ENCODE data around the gene ALAS1. TPM values are rescaled to one million over a fixed set of nuclear protein-coding genes. Genes with fewer than 3 reads are reported as not detected.

ALAS1 gene
- total RNA-seq, 1 experiment from 2014 or later, result 52.8 TPM

DNA sequence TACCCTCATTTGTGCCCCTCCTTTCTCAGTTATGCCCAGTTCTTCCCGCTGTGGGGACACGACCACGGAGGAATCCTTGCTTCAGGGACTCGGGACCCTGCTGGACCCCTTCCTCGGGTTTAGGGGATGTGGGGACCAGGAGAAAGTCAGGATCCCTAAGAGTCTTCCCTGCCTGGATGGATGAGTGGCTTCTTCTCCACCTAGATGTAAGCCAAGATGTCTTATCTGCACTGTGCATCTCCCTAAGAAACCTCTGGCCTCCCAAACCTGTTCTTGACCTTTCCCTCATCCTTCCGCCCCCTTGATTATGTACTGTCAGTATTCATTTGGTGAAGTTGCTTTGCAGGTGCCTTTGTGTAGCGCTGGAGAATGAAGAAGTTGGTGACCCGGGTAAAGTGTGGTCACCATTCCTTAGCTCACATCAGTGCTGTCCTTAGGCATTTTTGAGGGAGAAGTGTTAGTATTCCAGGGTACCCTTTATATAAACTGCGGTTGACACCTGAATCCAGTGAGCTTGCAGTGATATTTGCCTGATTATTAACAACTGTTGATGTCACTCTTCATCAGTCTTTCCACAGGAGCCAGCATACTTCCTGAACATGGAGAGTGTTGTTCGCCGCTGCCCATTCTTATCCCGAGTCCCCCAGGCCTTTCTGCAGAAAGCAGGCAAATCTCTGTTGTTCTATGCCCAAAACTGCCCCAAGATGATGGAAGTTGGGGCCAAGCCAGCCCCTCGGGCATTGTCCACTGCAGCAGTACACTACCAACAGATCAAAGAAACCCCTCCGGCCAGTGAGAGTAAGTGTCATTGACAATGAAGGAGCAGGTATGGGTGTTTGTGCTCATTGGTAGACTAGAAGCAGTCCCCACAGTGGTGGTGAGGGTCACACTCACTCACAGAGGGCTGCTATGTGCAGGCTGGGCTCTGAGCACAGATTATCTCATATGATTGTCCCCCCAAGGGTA, 966 bp downstream of the ALAS1 start:
- DNase-seq (ENCODE audit: low read depth), result no peak

DNA sequence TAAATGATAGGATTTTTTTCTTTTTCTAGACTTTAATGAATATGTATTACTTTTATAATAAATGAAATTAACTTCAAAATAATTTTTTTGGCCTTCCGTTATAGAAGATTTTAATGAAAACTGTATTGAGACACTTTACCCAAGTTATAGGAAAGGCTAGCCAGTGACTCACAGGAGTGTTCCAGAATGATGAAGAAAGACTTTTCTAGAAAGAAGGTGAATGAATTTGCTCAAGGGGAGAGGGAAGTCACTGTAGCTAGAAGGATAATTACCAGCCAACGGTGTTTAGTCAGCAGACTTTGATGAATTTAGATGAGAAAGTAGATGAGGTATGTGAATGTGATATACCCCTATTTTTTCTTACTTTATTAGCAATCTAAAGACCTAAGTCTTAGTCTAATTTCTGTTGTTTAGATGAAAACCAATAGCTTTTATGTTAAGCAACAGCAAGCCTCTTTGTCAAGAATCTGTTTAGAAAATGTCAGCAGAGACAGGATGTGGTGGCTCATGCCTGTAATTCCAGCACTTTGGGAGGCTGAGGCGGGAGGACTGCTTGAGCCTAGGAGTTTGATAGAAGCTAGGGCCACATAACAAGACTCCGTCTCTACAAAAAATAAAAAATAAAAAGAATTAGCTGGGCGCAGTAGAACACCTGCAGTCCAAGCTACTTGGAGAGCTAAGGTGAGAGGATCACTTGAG, 3.2 kb downstream of the ALAS1 start:
- DNase-seq (ENCODE audit: low read depth), result no peak

DNA sequence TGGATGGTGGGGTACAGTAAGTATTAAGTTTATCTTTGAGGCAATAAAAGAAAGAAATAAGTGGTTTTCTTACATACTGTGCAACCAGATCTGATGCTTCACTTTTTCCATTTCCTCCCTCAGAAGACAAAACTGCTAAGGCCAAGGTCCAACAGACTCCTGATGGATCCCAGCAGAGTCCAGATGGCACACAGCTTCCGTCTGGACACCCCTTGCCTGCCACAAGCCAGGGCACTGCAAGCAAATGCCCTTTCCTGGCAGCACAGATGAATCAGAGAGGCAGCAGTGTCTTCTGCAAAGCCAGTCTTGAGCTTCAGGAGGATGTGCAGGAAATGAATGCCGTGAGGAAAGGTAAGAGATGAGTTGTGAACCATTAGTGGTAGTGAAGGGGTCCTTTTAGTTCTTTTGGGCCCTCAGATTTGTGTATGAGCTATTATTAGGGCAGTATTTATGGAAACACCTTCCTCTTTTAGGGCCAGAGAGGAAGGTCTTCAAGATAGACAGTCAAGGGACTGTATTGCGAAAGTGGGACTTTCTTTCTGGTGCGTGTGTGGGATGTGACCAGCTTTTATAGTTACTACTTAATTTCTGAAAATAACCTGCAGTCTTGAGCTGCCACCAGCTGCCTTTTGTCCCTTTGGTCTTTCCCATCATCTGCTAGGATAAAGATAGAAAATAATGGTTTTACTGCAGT, 4.6 kb downstream of the ALAS1 start:
- no peak for DNase-seq (ENCODE audit: low read depth)

DNA sequence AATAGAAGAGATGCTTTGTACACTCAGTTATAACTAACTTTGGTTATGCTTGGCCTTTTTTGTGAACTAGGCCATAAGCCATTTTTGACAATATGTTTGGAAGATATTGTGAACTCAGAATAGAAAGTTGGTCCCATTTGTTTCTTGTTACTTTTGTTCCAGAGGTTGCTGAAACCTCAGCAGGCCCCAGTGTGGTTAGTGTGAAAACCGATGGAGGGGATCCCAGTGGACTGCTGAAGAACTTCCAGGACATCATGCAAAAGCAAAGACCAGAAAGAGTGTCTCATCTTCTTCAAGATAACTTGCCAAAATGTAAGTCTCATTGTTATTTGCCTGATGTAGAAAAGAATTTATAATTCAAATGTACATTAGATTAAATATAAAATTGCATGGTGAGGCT, 5.7 kb downstream of the ALAS1 start:
- DNase-seq (ENCODE audit: low read depth), result no peak

DNA sequence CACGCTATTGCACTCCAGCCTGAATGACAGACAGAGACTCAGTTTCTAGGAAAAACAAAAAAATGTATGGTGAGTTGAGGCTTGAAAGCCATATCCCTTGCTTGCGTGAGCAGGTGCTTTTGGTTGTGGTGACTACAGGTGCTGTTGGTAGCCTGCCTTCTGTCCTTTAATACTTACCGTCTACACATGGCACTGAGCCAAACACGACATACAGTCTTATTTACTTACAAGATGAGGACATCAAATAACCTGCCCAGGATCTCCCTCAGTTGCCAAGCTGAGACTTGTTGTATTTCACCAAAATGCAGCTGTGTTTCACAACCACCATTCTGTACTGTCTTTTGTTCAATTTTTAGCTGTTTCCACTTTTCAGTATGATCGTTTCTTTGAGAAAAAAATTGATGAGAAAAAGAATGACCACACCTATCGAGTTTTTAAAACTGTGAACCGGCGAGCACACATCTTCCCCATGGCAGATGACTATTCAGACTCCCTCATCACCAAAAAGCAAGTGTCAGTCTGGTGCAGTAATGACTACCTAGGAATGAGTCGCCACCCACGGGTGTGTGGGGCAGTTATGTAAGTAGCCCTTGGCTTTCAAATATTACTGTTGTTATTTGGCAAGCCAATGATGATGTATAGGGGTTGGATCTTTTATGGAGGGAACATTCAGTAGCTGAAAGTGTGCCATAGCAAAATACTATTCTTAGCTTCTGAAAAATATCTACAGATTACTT, 6.5 kb downstream of the ALAS1 start:
- DNase-seq (ENCODE audit: low read depth), result peak; percentile 24

DNA sequence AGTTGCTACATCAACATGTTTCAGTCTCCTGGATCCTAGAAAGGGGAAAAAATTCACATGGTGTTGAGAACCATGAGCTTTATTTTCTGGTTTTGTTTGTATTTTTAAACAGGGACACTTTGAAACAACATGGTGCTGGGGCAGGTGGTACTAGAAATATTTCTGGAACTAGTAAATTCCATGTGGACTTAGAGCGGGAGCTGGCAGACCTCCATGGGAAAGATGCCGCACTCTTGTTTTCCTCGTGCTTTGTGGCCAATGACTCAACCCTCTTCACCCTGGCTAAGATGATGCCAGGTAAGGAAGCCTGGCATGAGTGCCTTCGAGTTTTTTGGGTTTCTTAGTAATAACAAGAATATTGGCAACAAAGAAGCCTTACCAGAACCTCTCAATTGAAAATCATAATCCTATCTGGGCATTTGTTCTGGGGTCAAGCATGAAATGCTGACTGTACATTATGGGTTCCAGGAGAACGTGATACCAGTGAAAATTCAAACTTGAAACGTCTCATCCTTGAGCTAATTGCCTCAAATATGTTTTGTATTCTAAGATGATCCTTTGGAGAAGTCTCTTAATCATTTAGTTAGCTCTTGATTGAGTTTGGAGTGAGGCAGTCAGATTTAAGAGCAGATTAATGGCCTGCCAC, 7.9 kb downstream of the ALAS1 start:
- peak; percentile 79 for DNase-seq (ENCODE audit: low read depth)

DNA sequence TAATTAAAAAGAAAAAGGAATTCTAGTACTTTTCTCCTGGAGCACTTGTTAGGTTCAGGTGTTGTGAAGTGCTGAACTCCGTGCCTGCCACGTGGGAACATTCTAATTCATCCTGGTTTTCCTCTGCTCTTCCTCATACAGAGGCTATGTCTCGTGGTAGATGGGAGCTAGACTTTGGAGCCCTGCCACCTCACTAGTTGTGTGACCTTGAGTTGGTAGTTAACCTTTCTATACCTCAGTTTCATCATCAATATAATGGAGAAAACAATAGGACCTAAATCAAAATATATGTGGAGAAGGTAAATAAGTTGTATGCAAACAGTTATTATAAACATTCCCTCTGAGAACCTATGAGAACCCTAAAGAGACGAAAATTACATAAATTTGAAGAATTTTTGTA, 10.6 kb downstream of the ALAS1 start:
- no peak for DNase-seq (ENCODE audit: low read depth)

DNA sequence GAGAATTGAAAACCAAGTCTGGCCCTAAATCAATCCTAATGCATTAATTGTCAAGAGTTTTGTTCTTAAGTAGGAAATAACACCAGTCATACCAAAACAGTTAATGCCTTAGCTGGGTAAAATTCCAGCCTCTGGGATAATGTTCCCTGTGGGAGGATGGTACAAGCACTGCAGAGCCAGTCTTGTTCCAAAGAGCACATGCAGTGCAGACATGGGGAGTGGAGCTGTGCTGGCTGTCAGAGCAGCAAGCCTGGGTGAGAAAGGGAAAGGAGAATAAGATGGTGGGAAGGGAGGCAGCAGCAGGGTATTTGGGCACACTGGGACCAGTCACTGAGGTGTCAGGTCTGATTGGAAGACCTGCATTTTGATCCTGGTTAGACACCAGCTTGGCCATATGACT, 12.1 kb downstream of the ALAS1 start:
- no peak for DNase-seq (ENCODE audit: low read depth)

DNA sequence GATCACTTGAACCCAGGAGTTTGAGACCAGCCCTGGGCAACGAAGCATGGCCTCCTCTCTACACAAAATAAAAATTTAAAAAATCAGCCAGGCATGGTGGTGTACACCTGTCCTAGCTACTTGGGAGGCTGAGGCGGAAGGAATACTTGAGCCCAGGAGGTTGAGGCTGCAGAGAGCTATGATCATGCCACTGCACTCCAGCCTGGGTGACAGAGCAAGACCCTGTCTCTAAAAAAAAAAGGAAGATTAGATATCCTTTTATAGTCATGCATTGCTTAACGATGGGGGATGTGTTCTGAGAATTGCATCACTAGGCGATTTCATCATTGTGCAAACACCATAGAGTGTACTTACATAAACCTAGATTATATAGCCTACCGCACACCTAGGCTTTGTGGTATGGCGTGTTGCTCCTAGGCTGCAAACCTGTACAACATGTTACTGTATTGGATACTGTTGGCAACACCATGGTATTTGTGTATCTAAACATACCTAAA, 12.6 kb downstream of the ALAS1 start:
- no peak for DNase-seq (ENCODE audit: low read depth)

DNA sequence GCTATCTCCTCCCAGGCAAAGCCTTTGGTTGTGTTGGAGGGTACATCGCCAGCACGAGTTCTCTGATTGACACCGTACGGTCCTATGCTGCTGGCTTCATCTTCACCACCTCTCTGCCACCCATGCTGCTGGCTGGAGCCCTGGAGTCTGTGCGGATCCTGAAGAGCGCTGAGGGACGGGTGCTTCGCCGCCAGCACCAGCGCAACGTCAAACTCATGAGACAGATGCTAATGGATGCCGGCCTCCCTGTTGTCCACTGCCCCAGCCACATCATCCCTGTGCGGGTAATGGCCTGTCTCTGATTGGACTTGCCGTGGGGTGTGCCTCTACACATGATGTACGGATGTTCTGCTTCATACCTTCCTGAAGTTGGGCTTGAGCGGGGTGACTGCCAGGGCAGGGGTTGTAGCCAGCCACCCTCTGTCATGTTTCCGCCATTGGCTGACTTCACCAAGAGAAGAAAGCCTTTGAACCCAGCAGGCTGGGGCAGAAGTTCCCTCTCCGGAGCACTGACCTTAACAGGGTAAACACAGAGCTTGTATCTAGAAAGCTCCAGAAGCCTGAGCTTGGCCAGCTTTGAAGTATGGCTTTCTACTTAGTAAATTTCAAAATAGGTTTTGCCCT, 13.4 kb downstream of the ALAS1 start:
- DNase-seq (ENCODE audit: low read depth), result no peak

DNA sequence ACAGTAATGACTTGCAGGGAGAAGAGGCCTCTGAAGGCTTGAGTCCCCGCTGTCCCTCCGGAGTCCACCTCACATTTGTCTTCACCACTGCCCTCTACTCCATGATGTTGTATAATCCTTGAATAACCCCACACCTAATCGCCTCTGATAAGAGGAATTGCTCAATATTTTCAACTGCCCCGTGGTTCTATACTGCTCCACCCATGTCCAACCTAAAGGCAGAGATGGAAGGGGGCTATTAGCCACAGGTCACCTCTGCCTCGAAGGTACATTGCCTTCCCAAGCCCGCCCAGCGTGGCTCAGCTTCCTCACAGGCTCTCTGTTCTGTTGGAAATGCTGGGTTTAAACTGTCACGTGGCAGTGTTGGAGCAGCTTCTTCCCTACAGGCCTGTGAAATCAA, 15.0 kb downstream of the ALAS1 start:
- no peak for DNase-seq (ENCODE audit: low read depth)

DNA sequence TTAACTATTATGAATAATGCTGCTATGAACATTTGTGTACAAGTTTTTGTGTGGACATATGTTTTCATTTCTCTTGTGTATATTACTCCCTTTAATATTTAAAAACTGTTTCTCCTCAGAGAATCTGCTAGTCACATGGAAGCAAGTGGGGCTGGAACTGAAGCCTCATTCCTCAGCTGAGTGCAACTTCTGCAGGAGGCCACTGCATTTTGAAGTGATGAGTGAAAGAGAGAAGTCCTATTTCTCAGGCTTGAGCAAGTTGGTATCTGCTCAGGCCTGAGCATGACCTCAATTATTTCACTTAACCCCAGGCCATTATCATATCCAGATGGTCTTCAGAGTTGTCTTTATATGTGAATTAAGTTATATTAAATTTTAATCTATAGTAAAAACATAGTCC, 15.9 kb downstream of the ALAS1 start:
- DNase-seq (ENCODE audit: low read depth), result no peak

DNA sequence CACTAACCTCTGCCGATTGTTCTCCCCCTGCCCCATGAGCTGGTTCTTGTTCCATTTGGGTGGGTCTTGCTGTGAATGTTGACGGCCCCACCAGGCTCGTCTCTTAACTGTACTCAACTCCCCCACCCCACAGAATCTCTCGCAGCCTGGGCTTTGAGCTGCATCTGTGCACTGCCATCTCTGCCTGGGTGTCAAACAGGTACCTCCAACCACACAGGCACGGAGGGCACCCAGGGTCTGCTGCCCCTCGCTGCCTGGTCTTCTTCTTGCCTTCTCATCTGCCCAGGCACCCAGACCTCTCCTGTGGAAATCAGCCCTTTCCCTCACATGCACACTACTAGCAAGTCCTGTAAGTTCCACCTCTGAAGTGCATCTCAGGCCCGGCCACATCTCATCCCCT, 17.4 kb downstream of the ALAS1 start:
- DNase-seq (ENCODE audit: low read depth), result no peak

DNA sequence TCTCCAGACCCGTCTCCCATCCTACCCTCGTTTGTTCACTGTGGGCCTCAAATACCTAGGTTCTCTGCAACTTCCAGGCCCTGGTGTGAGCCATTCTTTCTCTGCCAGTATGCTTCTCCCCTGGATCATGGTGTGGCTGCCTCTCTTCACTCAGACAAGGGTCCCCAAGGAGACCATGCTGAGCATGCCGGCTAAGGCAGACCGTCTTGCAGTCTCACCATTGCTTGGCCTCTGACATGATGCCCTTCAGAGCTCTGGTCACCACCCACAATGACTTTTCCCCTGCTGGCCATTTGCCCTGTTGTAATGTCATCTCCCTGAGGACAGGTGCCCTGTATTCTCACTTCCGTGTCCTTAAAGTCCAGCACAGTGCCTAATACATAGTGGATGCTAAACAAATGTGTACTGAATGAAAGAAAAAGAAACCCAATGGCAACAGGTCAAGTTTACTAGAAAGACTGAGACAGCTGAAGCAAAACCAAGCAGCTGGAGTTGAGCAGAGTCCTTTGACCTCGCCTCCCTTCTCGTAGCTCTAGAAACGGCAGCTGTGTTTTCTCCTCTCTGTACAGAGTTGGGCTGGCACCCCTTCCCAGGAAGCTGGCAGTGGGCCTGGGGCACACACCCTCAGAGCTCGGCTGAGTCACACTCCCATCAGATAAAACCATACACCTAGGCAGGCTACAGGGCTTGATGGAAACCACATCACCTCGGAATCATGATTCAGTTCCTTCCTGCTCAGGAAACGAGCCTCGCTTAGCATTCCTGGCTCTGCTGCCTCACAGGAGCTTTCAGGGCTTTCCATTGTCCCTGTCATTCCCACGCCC, 18.8 kb downstream of the ALAS1 start:
- peak; percentile 96 for DNase-seq (ENCODE audit: low read depth)

DNA sequence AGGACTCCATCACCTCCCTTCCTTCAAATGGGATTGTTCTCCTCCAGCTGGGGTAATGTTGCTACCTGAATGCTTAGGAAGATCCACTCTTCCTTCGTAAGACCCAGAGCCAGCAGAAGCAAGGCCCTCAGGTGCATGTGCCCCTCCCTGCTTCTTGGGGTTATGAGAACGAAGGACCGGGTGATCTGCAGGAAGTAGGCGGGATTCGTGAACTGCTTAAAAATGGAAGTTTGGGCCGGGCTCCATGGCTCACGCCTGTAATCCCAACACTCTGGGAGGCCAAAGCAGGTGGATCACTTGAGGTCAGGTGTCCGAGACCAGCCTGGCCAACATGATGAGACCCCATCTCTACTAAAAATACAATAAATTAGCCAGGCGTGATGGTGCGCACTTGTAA, 19.4 kb downstream of the ALAS1 start:
- DNase-seq (ENCODE audit: low read depth), result no peak

DNA sequence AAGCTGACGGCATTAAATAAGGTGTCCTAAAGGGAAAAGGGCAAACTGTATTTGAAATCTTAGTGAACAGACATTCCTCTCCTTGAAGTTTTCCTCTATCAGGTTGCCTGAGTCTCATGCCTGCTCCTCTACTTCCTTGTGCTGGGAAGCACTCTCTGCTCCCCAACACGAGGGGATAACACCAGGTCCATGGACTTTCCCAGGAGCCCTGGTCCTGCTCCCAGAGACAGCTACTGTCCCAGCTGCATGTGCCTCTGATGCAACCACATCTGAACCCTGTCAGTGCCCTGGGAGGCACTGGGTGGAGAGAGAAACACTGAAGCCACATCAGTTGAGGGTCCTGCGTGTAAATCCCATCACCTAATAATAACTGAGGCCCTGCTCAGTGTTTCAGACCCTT, 20.1 kb downstream of the ALAS1 start:
- no peak for DNase-seq (ENCODE audit: low read depth)

DNA sequence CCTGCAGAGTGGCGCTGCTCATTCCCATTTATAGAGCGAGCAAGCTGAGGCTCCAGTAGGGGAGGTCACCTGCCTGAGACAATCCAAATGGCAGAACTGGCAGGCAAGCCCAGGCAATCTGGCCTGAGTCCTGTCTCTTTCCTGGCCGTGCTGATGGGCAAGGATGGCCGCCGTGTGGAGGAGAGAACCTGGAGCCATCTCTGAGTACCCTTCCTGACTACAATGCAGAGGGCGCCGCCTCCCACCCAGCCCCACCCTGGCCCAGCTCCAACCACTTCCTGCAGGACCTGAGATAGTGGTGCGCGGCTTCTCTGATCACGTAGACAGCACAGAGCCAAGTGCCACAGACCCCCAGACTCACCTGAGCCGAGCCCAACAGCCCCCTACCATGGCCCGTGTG, 20.5 kb downstream of the ALAS1 start:
- no peak for DNase-seq (ENCODE audit: low read depth)

DNA sequence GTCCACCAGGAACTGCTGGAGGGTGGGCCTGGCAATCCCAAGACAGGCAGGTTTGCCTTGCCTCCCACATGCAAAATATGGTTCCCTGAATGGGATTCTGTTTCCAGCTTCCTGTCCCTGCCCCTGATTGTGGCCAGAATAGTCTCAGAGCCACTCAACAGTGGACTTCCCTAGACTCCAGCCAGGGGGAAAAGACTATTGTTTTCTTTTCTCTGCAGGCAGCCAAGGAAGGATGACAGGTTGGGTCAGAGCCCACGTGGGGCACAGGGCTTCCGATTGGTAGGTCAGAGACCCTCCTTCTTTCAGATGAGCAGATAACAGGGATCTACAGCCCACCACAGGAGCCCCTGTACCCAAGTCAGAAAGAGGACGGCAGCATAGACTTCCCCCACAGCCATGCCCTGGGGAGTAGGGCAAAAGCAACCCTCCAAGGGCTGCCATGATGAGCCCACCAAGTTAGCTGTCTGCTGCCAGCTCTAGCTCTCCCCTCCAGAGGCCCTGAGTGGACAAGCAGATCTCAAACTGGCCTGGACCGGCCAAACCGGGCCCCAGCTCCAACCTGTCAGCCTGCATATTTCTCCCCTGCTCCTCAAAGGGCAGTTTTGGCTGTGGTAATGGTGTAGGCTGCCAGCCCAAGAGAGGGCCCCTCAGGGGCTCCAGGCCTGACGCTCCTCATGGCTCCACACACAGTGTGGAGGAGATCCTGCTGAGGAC, 21.1 kb downstream of the ALAS1 start:
- DNase-seq (ENCODE audit: low read depth), result no peak

DNA sequence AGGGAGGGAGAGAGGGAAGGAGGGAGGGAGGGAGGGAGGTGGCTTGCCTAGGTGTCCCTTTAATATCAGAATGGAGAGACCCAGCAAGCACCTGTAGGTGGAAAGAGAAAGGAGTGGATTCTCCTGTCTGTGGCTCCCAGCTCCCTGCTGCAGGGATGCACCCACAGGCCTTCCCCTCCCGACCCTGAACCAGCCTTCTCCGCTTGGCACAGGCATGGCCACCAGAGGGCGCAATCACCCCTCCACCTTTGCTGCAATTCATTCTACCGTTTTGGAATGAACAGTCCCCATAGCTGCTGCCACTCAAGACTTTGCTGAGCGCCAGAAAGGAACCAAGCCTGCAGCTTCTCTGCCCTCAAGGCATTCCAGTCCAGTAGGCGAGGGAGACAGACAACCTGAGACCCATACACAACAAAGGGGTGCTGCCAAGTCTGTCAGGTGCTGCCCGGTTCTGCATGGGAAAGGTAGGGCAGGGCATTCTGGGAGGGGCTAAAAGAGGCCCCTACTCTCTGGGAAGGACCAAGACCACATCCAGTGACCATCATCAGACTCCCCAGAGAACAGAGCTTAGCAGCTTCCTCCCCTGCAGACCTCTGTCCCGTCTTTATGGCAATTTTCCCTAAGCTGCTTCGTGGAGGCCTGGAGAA, 22.5 kb downstream of the ALAS1 start:
- DNase-seq (ENCODE audit: low read depth), result peak; percentile 67

All from M059J (cell line).